Tibial nerve (tissue), 4 donors: Measurements from ENCODE around the gene FRY. TPM values are rescaled to one million over a fixed set of nuclear protein-coding genes. Genes with fewer than 3 reads are reported as not detected.

Source experiments
- DNase-seq, 2 donors: peaks; one replicate each; pipeline ENCODE4 v3.0.0-alpha.2; 2019; ENCODE audit warnings: low spot score in 2 of 2
- H3K27ac ChIP-seq, 4 donors: fragments of 200-600 bp; sonication (generic) in 3 of 4; one replicate each; pipeline ENCODE4 v1.5.1; 2017 to 2019; ENCODE audit warnings: mild to moderate bottlenecking in 1 of 4
- H3K27me3 ChIP-seq, 2 donors: fragments of 200-600 bp; sonication (generic) in 1 of 2; one replicate each; pipeline versions ENCODE4 v1.5.1 to v1.6.0; 2017 to 2019
- H3K36me3 ChIP-seq, 3 donors: fragments of 200-600 bp; sonication (generic); one replicate each; pipeline ENCODE4 v1.5.1; 2018 to 2019
- H3K4me1 ChIP-seq, 4 donors: fragments of 200-600 bp; sonication (generic) in 3 of 4; one replicate each; pipeline ENCODE4 v1.5.1; 2017 to 2019
- H3K4me3 ChIP-seq, 4 donors: fragments of 200-600 bp; sonication (generic) in 3 of 4; one replicate each; pipeline ENCODE4 v1.5.1; 2017 to 2019; ENCODE audit warnings: mild to moderate bottlenecking in 1 of 4, moderate library complexity in 1 of 4
- H3K9me3 ChIP-seq, 4 donors: fragments of 200-600 bp; sonication (generic) in 3 of 4; one replicate each; pipeline ENCODE4 v1.5.1; 2017 to 2019
- EP300 ChIP-seq, 2 donors: sonication (generic); formaldehyde crosslinking; IDR thresholded peaks; one replicate each; pipeline ENCODE4 v1.6.1; 2017; ENCODE audit warnings: antibody characterized with exemption in 2 of 2, mild to moderate bottlenecking in 1 of 2
- POLR2A ChIP-seq, 2 donors: fragments of 450-650 bp; IDR thresholded peaks; one replicate each; pipeline ENCODE4 v1.6.1; 2017; ENCODE audit warnings: antibody characterized with exemption in 2 of 2, mild to moderate bottlenecking in 2 of 2, moderate library complexity in 2 of 2
- WGBS, 2 donors: methylation state at CpG; one replicate each; pipeline ENCODE4 v1.1.5; 2018; 5-methylcytosine and 5-hydroxymethylcytosine counted together
- total RNA-seq, 4 donors: library from RNA; depleted of rRNA; stranded (reverse); fragments of >200 nt; gene quantifications; one replicate each; pipeline ENCODE4 v1.1.0, GENCODE V29; 2016
- TF ChIP-seq, protein P1 (sequence below), 5 experiments: fragments of 200-600 bp in 3 of 5; fragments of 450-650 bp in 2 of 5; sonication (generic) in 3 of 5; IDR thresholded peaks; one replicate each; pipeline ENCODE4 v1.5.1; 2016 to 2019; ENCODE audit warnings: antibody characterized with exemption in 5 of 5, mild to moderate bottlenecking in 3 of 5, moderate library complexity in 2 of 5

The FRY gene
- total RNA-seq, 4 donors from 2014 or later: 48.9 to 94.6 (median 75.8) TPM

- Histone ChIP-seq H3K27me3 (no peaks in the 10 kb centered on the region), H3K27ac (no peak overlapping the region), H3K36me3 (no peaks in the 10 kb centered on the region), H3K4me3 (no peak overlapping the region), H3K4me1 (peaks cover 0 to 4% (median 0%) of the 10 kb centered on the region in 4 donors), H3K9me3 (no peaks in the 10 kb centered on the region)
- WGBS, 2 donors: 69 to 81% methylated on average over 2 of the region's 2 CpGs
- TF ChIP-seq EP300 (IDR thresholded peaks at IDR 0.05): no peak
- TF ChIP-seq POLR2A (IDR thresholded peaks at IDR 0.05): no peak
- TF ChIP-seq, protein P1, sequence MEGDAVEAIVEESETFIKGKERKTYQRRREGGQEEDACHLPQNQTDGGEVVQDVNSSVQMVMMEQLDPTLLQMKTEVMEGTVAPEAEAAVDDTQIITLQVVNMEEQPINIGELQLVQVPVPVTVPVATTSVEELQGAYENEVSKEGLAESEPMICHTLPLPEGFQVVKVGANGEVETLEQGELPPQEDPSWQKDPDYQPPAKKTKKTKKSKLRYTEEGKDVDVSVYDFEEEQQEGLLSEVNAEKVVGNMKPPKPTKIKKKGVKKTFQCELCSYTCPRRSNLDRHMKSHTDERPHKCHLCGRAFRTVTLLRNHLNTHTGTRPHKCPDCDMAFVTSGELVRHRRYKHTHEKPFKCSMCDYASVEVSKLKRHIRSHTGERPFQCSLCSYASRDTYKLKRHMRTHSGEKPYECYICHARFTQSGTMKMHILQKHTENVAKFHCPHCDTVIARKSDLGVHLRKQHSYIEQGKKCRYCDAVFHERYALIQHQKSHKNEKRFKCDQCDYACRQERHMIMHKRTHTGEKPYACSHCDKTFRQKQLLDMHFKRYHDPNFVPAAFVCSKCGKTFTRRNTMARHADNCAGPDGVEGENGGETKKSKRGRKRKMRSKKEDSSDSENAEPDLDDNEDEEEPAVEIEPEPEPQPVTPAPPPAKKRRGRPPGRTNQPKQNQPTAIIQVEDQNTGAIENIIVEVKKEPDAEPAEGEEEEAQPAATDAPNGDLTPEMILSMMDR (IDR thresholded peaks at IDR 0.05): no peak
- DNase-seq: no peak
Observed at GRCh38 chr13:32136716-32137115, 105.1 kb downstream of the FRY start.

DNA sequence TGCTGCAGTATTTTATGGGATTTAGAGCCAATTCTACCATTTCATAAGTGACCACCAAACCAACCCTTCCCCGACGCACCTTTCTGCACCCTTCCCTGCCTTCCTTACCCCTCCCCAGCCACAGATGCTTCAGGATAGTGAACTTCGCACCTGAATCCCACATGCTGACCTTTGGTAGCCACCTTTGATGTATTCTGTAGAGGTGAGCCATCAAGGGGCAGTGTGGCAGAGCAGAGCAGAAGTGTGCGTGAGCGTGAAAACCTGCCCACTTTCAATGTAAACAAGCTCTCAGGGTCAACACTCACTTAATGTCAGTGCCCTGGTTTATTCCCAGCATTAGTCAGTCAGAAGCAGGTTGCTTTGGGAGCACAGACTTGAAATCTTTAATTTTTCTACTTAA lies 107.7 kb downstream of the FRY start:
- no peaks in the 10 kb centered on the region for H3K36me3 ChIP-seq
- 94 to 98% methylated on average over 5 of the region's 5 CpGs for WGBS, 2 donors
- H3K27me3 ChIP-seq: no peaks in the 10 kb centered on the region
- H3K27ac ChIP-seq: no peak overlapping the region
- no peaks in the 10 kb centered on the region for H3K9me3 ChIP-seq
- TF ChIP-seq POLR2A (IDR thresholded peaks at IDR 0.05) (no peak), EP300 (IDR thresholded peaks at IDR 0.05) (no peak)
- H3K4me3 ChIP-seq: no peak overlapping the region
- no peak for DNase-seq
- H3K4me1 ChIP-seq: peaks cover 0 to 4% (median 0%) of the 10 kb centered on the region in 4 donors

DNA sequence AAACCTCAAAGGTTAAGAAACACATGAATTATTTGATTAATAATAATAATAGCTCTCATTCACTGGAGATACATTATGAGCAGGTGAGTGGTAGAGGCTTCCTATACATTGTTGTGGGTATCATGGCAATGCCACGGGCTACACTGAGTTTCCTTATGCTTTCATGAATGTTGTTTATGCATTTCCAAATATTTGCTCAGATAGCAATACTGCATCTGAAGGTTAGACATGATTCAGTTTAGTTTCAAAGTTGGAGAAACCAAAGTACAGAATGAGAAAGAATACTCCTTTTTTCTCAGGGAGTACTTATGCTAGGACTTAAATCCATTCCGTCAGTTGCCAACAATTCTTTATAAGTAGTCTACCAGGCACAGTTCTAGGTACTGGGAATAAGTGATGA lies 108.5 kb downstream of the FRY start:
- H3K9me3 ChIP-seq: no peaks in the 10 kb centered on the region
- 88 to 95% methylated on average over 2 of the region's 2 CpGs for WGBS, 2 donors
- DNase-seq: no peak
- H3K27me3 ChIP-seq: no peaks in the 10 kb centered on the region
- H3K4me1 ChIP-seq: no peaks in the 10 kb centered on the region
- no peaks in the 10 kb centered on the region for H3K36me3 ChIP-seq
- H3K4me3 ChIP-seq: no peak overlapping the region
- TF ChIP-seq POLR2A (IDR thresholded peaks at IDR 0.05) (no peak), EP300 (IDR thresholded peaks at IDR 0.05) (no peak)
- TF ChIP-seq, protein P1 (IDR thresholded peaks at IDR 0.05): no peak
- H3K27ac ChIP-seq: no peak overlapping the region

DNA sequence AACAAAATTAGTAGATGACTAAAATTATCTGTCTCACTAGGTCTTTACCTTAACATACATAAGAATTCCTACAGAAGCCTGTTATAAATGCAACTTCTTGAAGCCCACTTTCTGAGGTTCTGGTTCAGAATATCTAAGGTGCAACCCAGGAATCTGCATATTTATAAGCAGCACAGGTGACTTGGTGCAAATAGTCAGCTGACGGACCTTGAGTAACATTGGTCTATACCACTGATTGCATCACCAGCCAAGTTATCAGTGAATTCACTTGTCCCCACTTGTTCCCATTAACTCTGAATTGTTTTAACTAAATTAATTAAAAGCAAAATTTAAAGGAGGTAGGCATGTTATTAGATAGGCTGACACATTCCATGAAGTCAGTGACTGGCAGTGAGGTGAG lies 109.9 kb downstream of the FRY start:
- no peak overlapping the region for H3K27ac ChIP-seq
- no peak for TF ChIP-seq EP300 (IDR thresholded peaks at IDR 0.05)
- no peak for TF ChIP-seq POLR2A (IDR thresholded peaks at IDR 0.05)
- TF ChIP-seq, protein P1 (IDR thresholded peaks at IDR 0.05): no peak
- no peak overlapping the region for H3K4me3 ChIP-seq
- WGBS, 2 donors: 0 to 34% methylated on average over 1 of the region's 1 CpG
- H3K4me1 ChIP-seq: no peaks in the 10 kb centered on the region
- no peaks in the 10 kb centered on the region for H3K9me3 ChIP-seq
- no peak for DNase-seq
- H3K27me3 ChIP-seq: no peaks in the 10 kb centered on the region
- no peaks in the 10 kb centered on the region for H3K36me3 ChIP-seq

DNA sequence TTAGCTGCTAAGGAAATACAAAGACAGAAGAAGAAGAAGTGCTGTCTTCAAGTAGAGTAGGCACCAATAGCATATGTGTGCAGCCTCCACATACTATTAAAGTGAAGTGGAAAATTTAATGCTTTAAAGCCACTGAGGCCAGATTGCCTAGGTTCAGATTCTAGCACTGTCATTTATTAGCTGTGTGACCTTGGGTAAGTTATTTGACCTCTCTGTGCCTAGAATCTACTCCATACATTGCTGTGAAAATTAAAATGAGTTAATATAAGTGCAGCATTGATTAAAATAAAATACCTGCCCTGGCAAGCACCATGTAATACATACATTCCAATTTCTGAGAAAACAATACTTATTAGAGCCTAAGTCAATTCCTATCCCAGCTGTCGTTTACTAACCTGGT lies 110.5 kb downstream of the FRY start:
- Histone ChIP-seq H3K9me3 (no peaks in the 10 kb centered on the region), H3K4me1 (no peaks in the 10 kb centered on the region), H3K36me3 (no peaks in the 10 kb centered on the region), H3K4me3 (no peak overlapping the region), H3K27ac (no peak overlapping the region), H3K27me3 (no peaks in the 10 kb centered on the region)
- no peak for DNase-seq
- TF ChIP-seq EP300 (IDR thresholded peaks at IDR 0.05): no peak
- TF ChIP-seq, protein P1 (IDR thresholded peaks at IDR 0.05): no peak
- TF ChIP-seq POLR2A (IDR thresholded peaks at IDR 0.05): no peak
- 87 to 94% methylated on average over 1 of the region's 1 CpG for WGBS, 2 donors

- no peak overlapping the region for H3K27ac ChIP-seq
- no peaks in the 10 kb centered on the region for H3K27me3 ChIP-seq
- no peaks in the 10 kb centered on the region for H3K4me1 ChIP-seq
- no peaks in the 10 kb centered on the region for H3K9me3 ChIP-seq
- TF ChIP-seq EP300 (IDR thresholded peaks at IDR 0.05): peak in 1 of 2 donors; percentile 49
- no peak for TF ChIP-seq POLR2A (IDR thresholded peaks at IDR 0.05)
- no peak for DNase-seq
- no peaks in the 10 kb centered on the region for H3K36me3 ChIP-seq
- no peak overlapping the region for H3K4me3 ChIP-seq
Observed at GRCh38 chr13:32142956-32143375, 111.4 kb downstream of the FRY start.
